ENCODE results near the gene CAPN1. TPM values are rescaled to one million over a fixed set of nuclear protein-coding genes. Genes with fewer than 3 reads are reported as not detected.

The CAPN1 gene
- total RNA-seq, 1 experiment from 2014 or later, result 175 TPM

DNA sequence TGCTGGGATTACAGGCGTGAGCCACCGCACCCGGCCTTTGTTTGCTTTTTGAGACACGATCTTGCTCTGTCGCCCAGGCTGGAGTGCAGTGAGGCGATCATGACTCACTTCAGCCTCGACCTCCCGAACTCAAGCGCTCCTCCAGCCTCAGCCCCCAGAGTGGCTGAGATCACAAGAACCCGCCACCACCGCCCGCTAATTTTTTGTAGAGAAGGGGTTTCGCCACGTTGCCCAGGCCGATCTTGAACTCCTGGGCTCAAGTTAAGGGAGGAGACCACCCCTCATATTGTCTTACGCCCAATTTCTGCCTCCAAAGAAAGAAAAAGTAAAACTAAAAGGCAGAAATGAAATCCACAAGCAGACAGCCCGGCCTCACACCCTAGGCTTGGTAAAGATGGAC, 78.6 kb downstream of the CAPN1 start:
- H3K23me2 ChIP-seq (ENCODE audit: insufficient read length, low read depth, low read length, poor library complexity, severe bottlenecking), result peaks cover 13% of the 10 kb centered on the region
- no peak for DNase-seq
- no peak overlapping the region for H2AFZ ChIP-seq (ENCODE audit: low read length)
- H3K4ac ChIP-seq (ENCODE audit: low read depth, low read length), result no peak overlapping the region
- H2BK12ac ChIP-seq (ENCODE audit: insufficient read length, low read depth, low read length), result no peak overlapping the region
- H3K9me3 ChIP-seq (ENCODE audit: control insufficient read depth, low read depth, low read length), result no peaks in the 10 kb centered on the region
- H2AK5ac ChIP-seq (ENCODE audit: insufficient read length, low read length), result no peak overlapping the region
- Mint-ChIP-seq H3K4me3 (no peak overlapping the region), H3K27ac (no peak overlapping the region), H3K36me3 (ENCODE audit: insufficient read depth in 1 of 3, low read depth in 3 of 3) (peaks cover 9 to 19% (median 15%) of the 10 kb centered on the region in 3 experiments; a peak in 6 of 7 replicates), H3K4me1 (peaks cover 17 to 21% of the 10 kb centered on the region in 2 experiments), H3K27me3 (ENCODE audit: low read depth) (peaks cover 3% of the 10 kb centered on the region; the same call in 1 of the 2 replicates), H3K9me3 (no peaks in the 10 kb centered on the region)
- no peaks in the 10 kb centered on the region for H4K20me1 ChIP-seq (ENCODE audit: control insufficient read depth, insufficient read depth, insufficient read length)
- H3K27ac ChIP-seq (ENCODE audit: insufficient read length, low read depth, low read length), result no peak overlapping the region
- no peak overlapping the region for H2BK5ac ChIP-seq (ENCODE audit: insufficient read length, low read length)
- H2BK120ac ChIP-seq (ENCODE audit: low read depth, low read length, poor library complexity, severe bottlenecking), result no peak overlapping the region
- no peak overlapping the region for H3K14ac ChIP-seq (ENCODE audit: insufficient read depth, low read length)
- H4K8ac ChIP-seq (replicated peaks; ENCODE audit: insufficient read length, low read depth, low read length), result no peak overlapping the region
- H3K18ac ChIP-seq (ENCODE audit: insufficient read length, low read depth, low read length), result no peak overlapping the region
- no peak overlapping the region for H2BK15ac ChIP-seq (ENCODE audit: low read depth, low read length)
- no peak overlapping the region for H3T11ph ChIP-seq (ENCODE audit: low read length)
- no peak overlapping the region for H4K5ac ChIP-seq (ENCODE audit: insufficient read length, low read depth, low read length)
- peaks cover 7% of the 10 kb centered on the region; the same call in 1 of the 2 replicates for H3K79me2 ChIP-seq (ENCODE audit: insufficient read depth, low read length)
- TF ChIP-seq, protein P1, sequence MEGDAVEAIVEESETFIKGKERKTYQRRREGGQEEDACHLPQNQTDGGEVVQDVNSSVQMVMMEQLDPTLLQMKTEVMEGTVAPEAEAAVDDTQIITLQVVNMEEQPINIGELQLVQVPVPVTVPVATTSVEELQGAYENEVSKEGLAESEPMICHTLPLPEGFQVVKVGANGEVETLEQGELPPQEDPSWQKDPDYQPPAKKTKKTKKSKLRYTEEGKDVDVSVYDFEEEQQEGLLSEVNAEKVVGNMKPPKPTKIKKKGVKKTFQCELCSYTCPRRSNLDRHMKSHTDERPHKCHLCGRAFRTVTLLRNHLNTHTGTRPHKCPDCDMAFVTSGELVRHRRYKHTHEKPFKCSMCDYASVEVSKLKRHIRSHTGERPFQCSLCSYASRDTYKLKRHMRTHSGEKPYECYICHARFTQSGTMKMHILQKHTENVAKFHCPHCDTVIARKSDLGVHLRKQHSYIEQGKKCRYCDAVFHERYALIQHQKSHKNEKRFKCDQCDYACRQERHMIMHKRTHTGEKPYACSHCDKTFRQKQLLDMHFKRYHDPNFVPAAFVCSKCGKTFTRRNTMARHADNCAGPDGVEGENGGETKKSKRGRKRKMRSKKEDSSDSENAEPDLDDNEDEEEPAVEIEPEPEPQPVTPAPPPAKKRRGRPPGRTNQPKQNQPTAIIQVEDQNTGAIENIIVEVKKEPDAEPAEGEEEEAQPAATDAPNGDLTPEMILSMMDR (conservative IDR thresholded peaks at IDR 0.05), result no peak
- WGBS (ENCODE audit: extremely low coverage, insufficient read length, low lambda C conversion rate), result no CpG with 5 or more reads among the region's 17 CpGs
- no peak overlapping the region for H3K23ac ChIP-seq (ENCODE audit: insufficient read length, low read depth, low read length)
- H3K27me3 ChIP-seq (ENCODE audit: insufficient read depth, low read length), result no peaks in the 10 kb centered on the region
- H3K79me1 ChIP-seq (ENCODE audit: insufficient read depth, low read depth, low read length, poor library complexity, severe bottlenecking), result no peaks in the 10 kb centered on the region
- 0 out of 2 replicates have a peak, but pooled peaks cover 3% of the 10 kb centered on the region for H3K4me1 ChIP-seq (ENCODE audit: insufficient read depth, low read length)
- H4K91ac ChIP-seq (ENCODE audit: insufficient read length, low read depth, low read length), result no peak overlapping the region
- no peak overlapping the region for H2BK20ac ChIP-seq (ENCODE audit: low read depth, low read length, poor library complexity, severe bottlenecking)
- no peak overlapping the region for H3K56ac ChIP-seq (ENCODE audit: insufficient read length, low read depth, low read length)
- H3K9ac ChIP-seq (ENCODE audit: extremely low read depth, insufficient read length, low read length), result no peak overlapping the region
- no peak overlapping the region for H3K4me2 ChIP-seq (ENCODE audit: insufficient read depth, insufficient read length, low read length)

All from H9 (cell line).